ENCODE results near the gene CNDP2. TPM values are rescaled to one million over a fixed set of nuclear protein-coding genes. Genes with fewer than 3 reads are reported as not detected.

CNDP2 gene
- total and polyA plus RNA-seq, 8 donors, result 65.7 to 196 (median 94.4) TPM

GRCh38 chr18:74534150-74534969 lies 38.2 kb downstream of the CNDP2 start, which contains the start of gene CNDP1:
Gene CNDP1, plus strand, starts transcription at chr18:74534500. Its CDS starts 168 bp downstream, at chr18:74534668.
- TF ChIP-seq CTCF (IDR thresholded peaks at IDR 0.05), result no peak
- H3K36me3 ChIP-seq, result no peaks in the 10 kb centered on the region
- peaks cover 0 to 3% (median 3%) of the 10 kb centered on the region in 3 donors for H3K4me1 ChIP-seq
- intact Hi-C loops (cut with DNase I), result no loop called here
- WGBS, 2 donors, result 90 to 91% methylated on average over 21 of the region's 21 CpGs
- H3K9me3 ChIP-seq, result no peaks in the 10 kb centered on the region
- no peak for FAIRE-seq
- H3K27me3 ChIP-seq, result no peaks in the 10 kb centered on the region
- no peak within 1 kb of the TSS for H3K4me3 ChIP-seq
- H3K27ac ChIP-seq, result no peak within 1 kb of the TSS
- no peak for ATAC-seq
- DNase-seq, result no peak

GRCh38 chr18:74534981-74535649 lies 39.0 kb downstream of the CNDP2 start:
- DNase-seq, result no peak
- FAIRE-seq, result no peak
- 73 to 84% methylated on average over 9 of the region's 9 CpGs for WGBS, 2 donors
- Histone ChIP-seq H3K4me1 (peaks cover 0 to 7% (median 6%) of the 10 kb centered on the region in 3 donors), H3K9me3 (no peaks in the 10 kb centered on the region), H3K27ac (no peak overlapping the region), H3K27me3 (no peaks in the 10 kb centered on the region), H3K36me3 (no peaks in the 10 kb centered on the region), H3K4me3 (no peak overlapping the region)
- TF ChIP-seq CTCF (IDR thresholded peaks at IDR 0.05), result no peak
- intact Hi-C loops (cut with DNase I), result no loop called here
- ATAC-seq, result no peak

- peaks cover 0 to 12% (median 7%) of the 10 kb centered on the region in 3 donors for H3K4me1 ChIP-seq
- TF ChIP-seq CTCF (IDR thresholded peaks at IDR 0.05), result no peak
- no peak for FAIRE-seq
- H3K4me3 ChIP-seq, result no peak overlapping the region
- H3K27me3 ChIP-seq, result no peaks in the 10 kb centered on the region
- DNase-seq, result no peak
- no peak overlapping the region for H3K27ac ChIP-seq
- no peaks in the 10 kb centered on the region for H3K9me3 ChIP-seq
- no peaks in the 10 kb centered on the region for H3K36me3 ChIP-seq
- peak in 3 of 4 donors; percentile 22 to 31 (median 25) for ATAC-seq
- intact Hi-C loops (cut with DNase I), result no loop called here
- 26 to 33% methylated on average over 11 of the region's 11 CpGs for WGBS, 2 donors
Measured at GRCh38 chr18:74539289-74539688, 43.1 kb downstream of the CNDP2 start.

GRCh38 chr18:74540652-74541421 lies 44.7 kb downstream of the CNDP2 start:
- Histone ChIP-seq H3K27ac (no peak overlapping the region), H3K27me3 (no peaks in the 10 kb centered on the region), H3K36me3 (no peaks in the 10 kb centered on the region), H3K4me1 (peaks cover 0 to 12% (median 7%) of the 10 kb centered on the region in 3 donors), H3K4me3 (no peak overlapping the region), H3K9me3 (no peaks in the 10 kb centered on the region)
- no peak for ATAC-seq
- no peak for TF ChIP-seq CTCF (IDR thresholded peaks at IDR 0.05)
- no peak for DNase-seq
- intact Hi-C loops (cut with DNase I), result loop anchor here in 1 of 3 donors (10.0 kb wide), 1 partner anchor 346 kb away; no protein-coding TSS in a partner anchor
- 84 to 87% methylated on average over 20 of the region's 20 CpGs for WGBS, 2 donors
- no peak for FAIRE-seq
